Effector memory CD8-positive, alpha-beta T cell (primary cell): ENCODE data around the gene LILRA1.
"Not testable (repeated sequence)": the region's sequence is repeated elsewhere in the genome, so short reads cannot be mapped to it uniquely, and the experiment has no call there.

ENCODE experiments used
- ATAC-seq: fragments of 150-1000 bp; cut with Tn5 transposase; replicated peaks from 2 replicates; pipeline ENCODE4 v1.10.0; 2021; ENCODE audit warnings: mild to moderate bottlenecking, moderate library complexity
- DNase-seq, 3 experiments: peaks; one replicate each; pipeline ENCODE4 v3.0.0; 2021
- H3K27ac Mint-ChIP-seq, 2 donors: one replicate each; pipeline ENCODE4 v1.8.0; 2022; ENCODE audit warnings: mild to moderate bottlenecking in 2 of 2, mixed read lengths in 2 of 2, moderate library complexity in 2 of 2
- H3K27me3 Mint-ChIP-seq, 2 donors: one replicate each; pipeline ENCODE4 v1.8.0; 2022; ENCODE audit warnings: mixed read lengths in 2 of 2
- H3K36me3 Mint-ChIP-seq: one replicate; pipeline ENCODE4 v1.8.0; 2022; ENCODE audit warnings: mild to moderate bottlenecking, moderate library complexity, mixed read lengths; ENCODE audit not compliant: insufficient read depth
- H3K4me1 Mint-ChIP-seq, 2 donors: one replicate each; pipeline ENCODE4 v1.8.0; 2022; ENCODE audit warnings: low read depth in 2 of 2, mixed read lengths in 2 of 2
- H3K4me3 Mint-ChIP-seq, 2 donors: one replicate each; pipeline ENCODE4 v1.8.0; 2022; ENCODE audit warnings: mild to moderate bottlenecking in 2 of 2, mixed read lengths in 2 of 2, moderate library complexity in 2 of 2
- H3K9me3 Mint-ChIP-seq, 2 donors: one replicate each; pipeline ENCODE4 v1.8.0; 2022; ENCODE audit warnings: mixed read lengths in 2 of 2

Gene LILRA1

GRCh38 chr19:54593931-54594626 is 647 bp downstream of the LILRA1 start:
- H3K9me3 Mint-ChIP-seq, H3K4me1 Mint-ChIP-seq: not testable (repeated sequence)
- peak overlapping the region in 1 of 2 donors; percentile 37 for H3K4me3 Mint-ChIP-seq

DNA sequence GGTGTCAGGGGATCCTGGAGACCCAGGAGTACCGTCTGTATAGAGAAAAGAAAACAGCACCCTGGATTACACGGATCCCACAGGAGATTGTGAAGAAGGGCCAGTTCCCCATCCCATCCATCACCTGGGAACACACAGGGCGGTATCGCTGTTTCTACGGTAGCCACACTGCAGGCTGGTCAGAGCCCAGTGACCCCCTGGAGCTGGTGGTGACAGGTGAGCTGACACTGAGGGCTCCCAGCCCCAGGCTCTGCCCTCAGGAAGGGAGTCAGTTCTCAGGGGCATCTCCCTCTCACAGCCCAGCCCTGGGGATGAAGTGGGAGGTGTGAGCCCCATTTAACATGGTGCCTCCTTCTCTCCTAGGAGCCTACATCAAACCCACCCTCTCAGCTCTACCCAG is 1.3 kb downstream of the LILRA1 start:
- ATAC-seq (no peak), DNase-seq (no peak)
- Mint-ChIP-seq H3K27ac (no peak overlapping the region), H3K4me3 (no peak overlapping the region), H3K36me3 (peaks cover 4% of the 10 kb centered on the region), H3K4me1 (peaks cover 0 to 3% of the 10 kb centered on the region in 2 donors), H3K27me3 (peaks cover 52 to 72% of the 10 kb centered on the region in 2 donors), H3K9me3 (peaks cover 0 to under 1% of the 10 kb centered on the region in 2 donors)

More at GRCh38 chr19:54593931-54594626, 647 bp downstream of the LILRA1 start:
- H3K36me3 Mint-ChIP-seq, DNase-seq, H3K27ac Mint-ChIP-seq, ATAC-seq: not testable (repeated sequence)
- H3K27me3 Mint-ChIP-seq, result peaks cover 59 to 78% of the 10 kb centered on the region in 2 donors

GRCh38 chr19:54595680-54596436 is 2.4 kb downstream of the LILRA1 start:
- not testable (repeated sequence) for H3K27ac Mint-ChIP-seq, ATAC-seq, DNase-seq, H3K4me1 Mint-ChIP-seq, H3K36me3 Mint-ChIP-seq, H3K9me3 Mint-ChIP-seq, H3K4me3 Mint-ChIP-seq
- peaks cover 59 to 80% of the 10 kb centered on the region in 2 donors for H3K27me3 Mint-ChIP-seq

GRCh38 chr19:54600212-54600611 is 6.8 kb downstream of the LILRA1 start:
- H3K27ac Mint-ChIP-seq, result no peak overlapping the region
- H3K4me1 Mint-ChIP-seq, result peaks cover 5 to 15% of the 10 kb centered on the region in 2 donors
- no peak for DNase-seq
- H3K27me3 Mint-ChIP-seq, result peaks cover 30 to 44% of the 10 kb centered on the region in 2 donors
- no peaks in the 10 kb centered on the region for H3K9me3 Mint-ChIP-seq
- no peak overlapping the region for H3K4me3 Mint-ChIP-seq
- no peak for ATAC-seq
- H3K36me3 Mint-ChIP-seq, result peaks cover under 1% of the 10 kb centered on the region

- DNase-seq (no peak), ATAC-seq (no peak)
- Mint-ChIP-seq H3K4me1 (peaks cover 6 to 13% of the 10 kb centered on the region in 2 donors), H3K27me3 (peaks cover 28 to 50% of the 10 kb centered on the region in 2 donors), H3K36me3 (no peaks in the 10 kb centered on the region), H3K9me3 (no peaks in the 10 kb centered on the region), H3K27ac (no peak overlapping the region), H3K4me3 (no peak overlapping the region)
Measured at GRCh38 chr19:54606230-54606629, 12.8 kb downstream of the LILRA1 start.

DNA sequence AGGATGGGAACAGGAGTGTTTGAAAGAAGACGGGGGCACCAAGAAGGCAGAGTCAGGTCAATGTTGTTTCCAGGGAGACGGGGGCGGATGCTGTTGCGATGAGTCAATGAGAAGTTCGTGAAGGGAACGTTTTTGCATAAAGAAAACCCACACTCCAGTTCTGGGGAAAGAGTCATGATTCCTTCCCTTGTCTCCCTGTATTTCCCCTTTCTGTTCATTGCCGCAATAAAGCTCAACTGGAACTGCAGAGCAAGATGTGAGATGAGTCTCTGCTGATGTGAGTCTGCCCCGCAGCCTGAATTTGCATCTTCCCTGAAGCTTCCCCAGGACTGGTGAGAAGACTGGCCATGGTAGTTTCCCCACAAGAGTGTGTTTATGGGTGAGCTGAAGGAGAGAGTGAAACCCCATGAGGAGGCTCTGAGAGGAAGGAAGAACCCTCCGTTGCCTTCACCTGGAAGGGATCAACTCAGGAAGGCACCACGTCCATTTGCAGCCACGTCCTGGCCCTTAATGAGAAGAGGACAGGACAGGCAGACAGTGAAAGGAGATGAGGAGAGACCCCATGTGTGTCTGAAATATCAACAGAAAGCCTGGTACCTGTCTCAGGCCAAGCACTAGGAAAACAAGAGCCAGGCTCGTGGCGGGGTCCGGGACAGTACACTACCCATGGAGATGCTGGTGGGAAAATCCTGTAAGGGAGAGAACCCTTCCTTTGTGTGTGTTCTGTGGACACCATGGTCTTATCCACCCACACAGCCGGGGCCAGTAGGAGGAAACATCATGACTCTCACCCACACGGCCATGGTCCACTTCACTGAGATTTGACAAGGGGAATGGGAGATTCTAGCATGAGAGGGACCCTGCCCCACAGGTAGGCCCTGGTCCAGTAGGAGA is 13.7 kb downstream of the LILRA1 start:
- no peak for ATAC-seq
- peaks cover 3 to 8% of the 10 kb centered on the region in 2 donors for H3K4me1 Mint-ChIP-seq
- H3K27ac Mint-ChIP-seq, result peak overlapping the region in 1 of 2 donors; percentile 2
- DNase-seq, result no peak
- H3K27me3 Mint-ChIP-seq, result peaks cover 26 to 47% of the 10 kb centered on the region in 2 donors
- H3K4me3 Mint-ChIP-seq, result no peak overlapping the region
- no peaks in the 10 kb centered on the region for H3K9me3 Mint-ChIP-seq
- no peaks in the 10 kb centered on the region for H3K36me3 Mint-ChIP-seq

DNA sequence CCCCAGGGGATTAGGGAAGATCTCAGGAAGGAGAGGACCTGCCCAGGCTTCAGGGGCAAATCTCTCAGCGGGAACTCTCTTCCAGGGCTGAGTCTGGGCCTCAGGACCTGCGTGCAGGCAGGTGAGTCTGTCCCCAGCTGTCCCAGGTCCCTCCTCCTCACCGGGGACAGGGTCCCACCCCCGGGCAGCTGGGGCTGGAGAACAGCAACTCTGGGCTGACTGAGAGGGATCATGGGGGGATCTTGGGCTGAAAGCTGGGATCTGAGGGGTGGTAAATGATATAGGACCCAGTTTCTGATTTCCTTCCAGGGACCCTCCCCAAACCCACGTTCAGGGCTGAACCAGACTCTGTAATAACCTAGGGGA is 14.3 kb downstream of the LILRA1 start:
- H3K4me3 Mint-ChIP-seq, result no peak overlapping the region
- DNase-seq (no peak), ATAC-seq (no peak)
- H3K9me3 Mint-ChIP-seq, result no peaks in the 10 kb centered on the region
- H3K27ac Mint-ChIP-seq, result no peak overlapping the region
- H3K36me3 Mint-ChIP-seq, result no peaks in the 10 kb centered on the region
- H3K27me3 Mint-ChIP-seq, result peaks cover 26 to 47% of the 10 kb centered on the region in 2 donors
- peaks cover 2% of the 10 kb centered on the region in 2 donors for H3K4me1 Mint-ChIP-seq

- Mint-ChIP-seq H3K9me3 (no peaks in the 10 kb centered on the region), H3K4me1 (peaks cover 0 to 2% of the 10 kb centered on the region in 2 donors), H3K27ac (no peak overlapping the region), H3K4me3 (no peak overlapping the region), H3K36me3 (no peaks in the 10 kb centered on the region), H3K27me3 (peaks cover 26 to 47% of the 10 kb centered on the region in 2 donors)
- DNase-seq (no peak), ATAC-seq (no peak)
Measured at GRCh38 chr19:54608205-54608604, 14.8 kb downstream of the LILRA1 start.

GRCh38 chr19:54608792-54609191 is 15.4 kb downstream of the LILRA1 start:
- no peak overlapping the region for H3K4me3 Mint-ChIP-seq
- no peaks in the 10 kb centered on the region for H3K9me3 Mint-ChIP-seq
- H3K36me3 Mint-ChIP-seq, result no peaks in the 10 kb centered on the region
- ATAC-seq (no peak), DNase-seq (no peak)
- H3K27me3 Mint-ChIP-seq, result peaks cover 26 to 47% of the 10 kb centered on the region in 2 donors
- no peak overlapping the region for H3K27ac Mint-ChIP-seq
- peaks cover 0 to 2% of the 10 kb centered on the region in 2 donors for H3K4me1 Mint-ChIP-seq

DNA sequence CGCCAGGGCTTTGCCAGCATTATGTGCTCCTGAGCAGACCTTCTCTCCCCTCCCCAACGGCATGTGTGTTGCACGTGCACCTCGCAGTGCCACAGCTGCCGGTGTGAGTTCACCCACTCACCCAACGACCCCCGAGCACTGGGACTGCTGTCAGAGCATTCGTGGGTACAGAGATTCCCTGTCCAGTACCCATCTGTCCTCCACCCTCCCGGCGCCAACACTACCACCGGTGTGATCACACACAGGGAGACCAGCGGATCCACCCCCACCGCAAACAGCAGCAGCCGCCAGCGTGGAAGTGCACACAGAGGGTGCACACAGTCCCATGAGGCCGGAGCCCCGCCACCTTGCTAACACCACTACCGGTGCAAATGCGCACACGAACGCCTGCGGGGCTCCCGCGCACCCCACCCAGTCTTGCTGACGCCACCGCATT is 15.9 kb downstream of the LILRA1 start:
- no peak overlapping the region for H3K27ac Mint-ChIP-seq
- ATAC-seq (no peak), DNase-seq (no peak)
- H3K4me1 Mint-ChIP-seq, result peaks cover 0 to 2% of the 10 kb centered on the region in 2 donors
- no peak overlapping the region for H3K4me3 Mint-ChIP-seq
- no peaks in the 10 kb centered on the region for H3K9me3 Mint-ChIP-seq
- no peaks in the 10 kb centered on the region for H3K36me3 Mint-ChIP-seq
- peaks cover 26 to 47% of the 10 kb centered on the region in 2 donors for H3K27me3 Mint-ChIP-seq

DNA sequence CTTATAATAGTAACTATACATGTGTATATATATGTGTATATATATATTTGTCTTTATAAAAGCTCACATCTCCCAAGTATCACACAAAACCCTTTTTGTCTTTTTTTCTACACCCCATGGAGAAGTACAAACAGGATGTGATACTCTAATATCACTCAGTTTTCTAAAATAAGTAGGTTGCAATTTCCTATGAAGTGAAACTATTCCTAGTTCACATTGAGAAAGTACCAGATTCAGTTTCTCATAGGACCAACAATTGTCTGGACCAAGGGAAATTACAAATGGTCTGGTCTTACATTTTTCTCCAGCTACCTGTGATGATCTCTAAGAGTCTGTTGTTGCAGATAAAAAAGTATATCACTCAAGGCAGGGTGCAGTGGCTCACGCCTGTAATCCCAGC is 19.0 kb downstream of the LILRA1 start:
- Mint-ChIP-seq H3K4me3 (no peak overlapping the region), H3K4me1 (peaks cover 14 to 18% of the 10 kb centered on the region in 2 donors), H3K9me3 (no peaks in the 10 kb centered on the region), H3K27ac (no peak overlapping the region), H3K27me3 (peaks cover 12 to 26% of the 10 kb centered on the region in 2 donors), H3K36me3 (peaks cover 5% of the 10 kb centered on the region)
- no peak for ATAC-seq
- DNase-seq, result no peak

DNA sequence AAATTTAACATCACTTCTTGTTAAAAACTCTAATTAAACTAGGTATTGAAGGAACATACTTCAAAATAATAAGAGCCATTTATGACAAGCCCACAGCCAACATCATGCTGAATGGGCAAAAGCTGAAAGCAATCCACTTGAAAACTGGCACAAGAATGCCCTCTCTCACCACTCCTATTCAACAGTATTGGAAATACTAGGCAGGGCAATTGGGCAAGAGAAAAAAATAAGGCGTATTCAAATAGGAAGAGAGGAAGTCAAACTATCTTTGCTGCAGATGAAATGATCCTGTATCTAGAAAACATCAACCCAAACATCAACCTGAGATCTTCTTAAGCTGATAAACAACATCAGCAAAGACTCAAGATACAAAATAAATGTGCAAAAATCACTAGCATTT is 21.3 kb downstream of the LILRA1 start:
- Mint-ChIP-seq H3K4me3 (no peak overlapping the region), H3K27me3 (peaks cover 3 to 4% of the 10 kb centered on the region in 2 donors), H3K4me1 (peaks cover 12 to 18% of the 10 kb centered on the region in 2 donors), H3K36me3 (peaks cover 8% of the 10 kb centered on the region), H3K27ac (no peak overlapping the region), H3K9me3 (no peaks in the 10 kb centered on the region)
- no peak for ATAC-seq
- DNase-seq, result no peak

DNA sequence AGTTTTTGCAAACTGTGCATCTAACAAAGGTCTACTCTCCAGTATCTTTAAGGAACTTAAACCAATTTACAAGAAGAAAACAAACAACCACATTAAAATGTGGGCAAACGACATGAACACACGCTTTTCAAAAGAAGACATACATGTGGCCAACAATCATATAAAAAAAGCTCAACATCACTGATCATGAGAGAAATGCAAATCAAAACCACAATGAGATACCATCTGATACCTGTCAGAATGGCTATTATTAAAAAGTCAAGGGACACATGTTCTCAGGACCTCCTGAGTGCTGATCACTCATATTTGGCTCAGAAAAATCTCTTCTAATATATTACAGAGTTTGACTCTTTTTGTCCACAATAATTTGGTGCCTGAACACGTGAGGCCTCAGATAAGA is 22.6 kb downstream of the LILRA1 start:
- H3K27me3 Mint-ChIP-seq, result no peaks in the 10 kb centered on the region
- peak overlapping the region; percentile 61 to 84 for H3K27ac Mint-ChIP-seq
- peaks cover 8% of the 10 kb centered on the region for H3K36me3 Mint-ChIP-seq

More for the DNA sequence above, 22.6 kb downstream of the LILRA1 start:
- H3K9me3 Mint-ChIP-seq, result no peaks in the 10 kb centered on the region
- DNase-seq, result no peak
- peaks cover 12 to 18% of the 10 kb centered on the region in 2 donors for H3K4me1 Mint-ChIP-seq
- ATAC-seq, result no peak
- peak overlapping the region; percentile 78 to 88 for H3K4me3 Mint-ChIP-seq
